HG03439 (cell line): ENCODE data around the gene NEK7.
"Not testable (repeated sequence)": the region's sequence is repeated elsewhere in the genome, so short reads cannot be mapped to it uniquely, and the experiment has no call there.

Experiments used
- ATAC-seq: cut with Tn5 transposase; IDR thresholded peaks from one replicate; pipeline ENCODE4 v1.9.1; 2021; ENCODE audit warnings: mild to moderate bottlenecking, moderate library complexity; ENCODE audit not compliant: unreplicated experiment

Gene NEK7

DNA sequence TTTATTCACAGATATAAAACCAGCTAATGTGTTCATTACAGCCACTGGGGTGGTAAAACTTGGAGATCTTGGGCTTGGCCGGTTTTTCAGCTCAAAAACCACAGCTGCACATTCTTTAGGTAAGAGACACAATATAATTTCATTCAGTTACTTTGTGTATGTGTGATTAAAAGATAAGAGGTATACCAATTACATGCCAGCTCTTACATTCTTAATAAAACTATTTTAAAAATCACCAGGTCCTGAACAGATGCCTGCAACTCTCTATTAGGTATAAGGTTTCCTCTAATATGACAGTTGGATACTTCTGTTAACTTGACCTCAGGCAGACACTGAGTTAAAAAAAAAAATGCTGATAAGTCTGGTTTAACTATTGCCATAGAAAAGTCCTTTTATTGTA is 122.1 kb downstream of the NEK7 start:
- no peak for ATAC-seq

DNA sequence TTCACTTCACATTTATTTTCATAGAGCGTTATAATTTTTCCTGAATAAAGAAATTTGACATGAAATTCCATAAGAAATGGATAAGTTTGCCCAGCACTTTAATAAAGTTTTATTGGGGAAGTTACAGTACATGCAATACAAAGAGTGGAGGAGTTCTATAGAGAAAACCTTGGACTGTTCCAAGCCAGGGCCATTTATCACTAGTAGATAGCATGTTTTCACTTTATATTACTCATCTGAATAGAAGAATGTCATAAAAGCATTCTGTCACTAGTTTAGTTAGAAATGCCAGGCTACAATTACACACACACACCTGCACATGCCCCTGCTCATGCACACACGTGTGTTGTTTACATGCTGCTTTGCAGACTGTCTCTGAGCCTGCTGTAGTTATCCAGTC is 123.3 kb downstream of the NEK7 start:
- no peak for ATAC-seq

DNA sequence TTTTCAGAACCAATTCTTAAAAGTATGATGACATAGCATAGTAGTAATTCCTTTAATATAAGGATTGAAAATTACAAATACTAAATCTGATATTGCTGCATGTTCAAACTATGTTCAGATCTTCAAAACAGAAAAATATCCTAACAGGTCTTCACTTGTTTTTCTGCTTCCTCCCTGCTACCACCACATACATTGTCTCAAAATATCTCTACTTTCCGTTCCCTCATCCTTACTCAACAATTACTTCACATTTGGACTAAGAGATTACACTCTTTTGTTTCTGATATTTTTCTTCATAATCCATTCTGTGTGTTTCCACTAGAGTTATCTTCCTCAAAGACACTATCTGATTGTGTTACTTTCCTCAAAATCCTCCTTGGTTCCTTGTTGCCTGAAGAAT is 125.1 kb downstream of the NEK7 start:
- ATAC-seq, result no peak

DNA sequence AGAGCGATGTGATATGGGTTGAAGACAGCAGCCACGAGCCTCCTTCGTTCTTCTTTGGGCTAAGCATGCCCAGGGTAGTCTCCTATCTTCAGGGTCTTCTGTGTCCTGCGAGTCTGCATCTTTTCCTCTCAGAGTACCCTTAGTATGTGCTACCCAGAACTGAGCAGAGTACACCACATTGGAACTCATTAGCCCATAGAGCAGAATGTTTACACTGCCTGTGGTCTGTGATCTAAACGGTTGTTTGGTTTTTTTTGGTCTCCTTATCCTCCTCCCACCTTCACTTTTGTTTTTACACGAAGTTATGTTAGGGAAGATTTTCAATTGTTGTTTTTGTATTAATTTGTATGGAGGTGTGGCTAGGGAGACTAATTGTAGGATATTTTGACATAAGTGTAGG is 126.4 kb downstream of the NEK7 start:
- ATAC-seq, result no peak

DNA sequence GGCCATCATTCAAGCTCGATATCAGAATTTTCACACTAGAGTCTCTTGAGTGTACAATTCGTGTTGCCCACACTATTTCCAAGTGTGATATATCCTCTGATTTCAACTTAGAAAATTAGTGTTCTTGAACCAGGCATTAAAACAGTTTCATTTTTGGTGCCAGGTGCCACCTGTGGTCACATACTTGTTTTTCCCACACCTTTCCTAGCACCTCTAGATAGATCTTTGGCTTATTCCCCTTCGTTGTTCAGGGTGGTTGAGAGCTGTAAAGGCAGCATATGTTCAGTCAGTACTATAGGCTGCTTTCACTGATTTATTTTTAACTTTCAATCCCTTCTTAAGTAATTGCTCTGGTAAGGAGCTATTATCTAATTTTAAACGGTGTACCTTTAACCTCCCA is 131.1 kb downstream of the NEK7 start:
- ATAC-seq, result no peak

DNA sequence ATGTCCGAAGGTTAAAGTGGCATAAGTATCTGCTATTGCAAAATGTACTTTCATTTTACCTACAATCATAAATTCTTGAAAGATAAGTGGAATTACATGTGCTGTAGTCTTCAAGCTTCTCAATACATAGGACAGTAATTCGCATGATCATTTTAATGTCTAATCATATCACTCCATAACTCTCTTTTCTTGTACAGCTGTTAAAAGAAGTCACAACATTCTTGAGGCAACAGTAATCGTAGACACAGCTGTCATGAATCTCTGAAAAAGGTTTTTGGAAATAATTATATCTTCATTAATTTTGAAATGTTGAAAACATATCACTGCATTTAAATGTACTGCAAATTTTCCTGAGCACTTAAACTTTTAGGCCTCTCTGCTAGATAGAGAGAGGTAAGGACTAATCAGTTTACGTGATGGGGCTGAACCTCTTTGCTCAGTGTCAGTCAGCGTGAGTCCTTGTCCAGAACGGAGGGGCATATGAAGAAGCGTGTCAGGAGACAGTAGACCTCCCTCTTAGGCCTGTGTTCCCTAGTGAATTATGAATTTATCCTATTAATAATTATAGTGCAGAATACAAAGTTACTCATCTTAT is 133.4 kb downstream of the NEK7 start:
- no peak for ATAC-seq

DNA sequence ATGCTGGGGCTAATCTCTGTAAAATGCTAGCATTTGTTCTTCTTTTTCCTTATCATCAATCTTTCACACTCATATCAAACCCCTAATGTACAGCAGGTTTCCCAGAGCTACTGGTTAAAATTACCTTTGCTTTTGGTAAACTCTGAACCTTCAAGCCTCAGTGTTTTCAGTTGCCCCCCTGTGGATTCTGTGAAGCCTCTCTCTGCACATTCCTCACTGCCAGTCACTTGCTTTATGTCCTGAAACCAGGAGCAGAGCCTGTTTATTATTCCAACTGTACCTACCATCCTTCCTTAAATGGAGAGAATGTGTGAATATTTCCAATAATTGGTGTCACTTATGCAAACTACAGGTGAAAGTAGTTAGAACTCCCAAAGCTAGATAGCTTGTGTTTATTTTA is 134.2 kb downstream of the NEK7 start:
- ATAC-seq, result no peak

DNA sequence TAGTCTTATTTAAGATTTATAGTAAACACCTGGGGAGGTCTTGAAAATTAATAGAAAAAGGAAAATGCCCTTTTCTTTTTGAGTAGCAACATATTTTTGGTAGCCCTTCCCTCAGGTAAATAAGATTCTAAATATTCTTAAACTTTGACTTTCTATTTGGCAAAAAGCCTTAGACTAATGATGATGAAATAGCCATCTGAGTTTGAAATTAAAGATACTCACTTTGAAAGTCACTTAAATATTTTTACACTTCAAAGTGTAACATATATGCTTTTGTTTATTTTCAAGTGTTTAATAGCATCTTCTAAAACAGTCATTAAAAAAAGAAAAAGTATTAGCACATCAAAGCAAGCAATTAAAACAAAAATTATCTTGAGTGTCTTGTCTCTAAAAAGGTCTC is 135.1 kb downstream of the NEK7 start:
- ATAC-seq, result no peak

DNA sequence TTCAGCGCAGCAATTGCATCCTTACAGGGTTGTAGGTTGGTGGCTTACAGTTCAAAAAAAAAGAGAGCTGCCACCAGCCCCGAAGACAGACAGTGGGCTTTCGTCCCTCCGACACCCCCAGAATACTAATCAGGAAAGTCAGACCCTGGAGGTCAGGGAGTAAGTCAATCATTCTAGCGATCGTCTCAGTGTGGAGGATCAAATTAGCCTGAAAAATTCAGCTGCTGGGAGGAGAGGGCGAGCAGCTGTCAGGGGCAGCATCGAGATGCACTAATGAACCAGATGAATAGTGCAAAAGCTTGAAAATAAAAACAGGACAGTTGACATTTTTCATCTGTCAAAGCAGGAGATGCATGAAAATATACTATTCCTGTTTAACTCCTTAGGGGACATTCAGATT is 138.4 kb downstream of the NEK7 start:
- no peak for ATAC-seq

DNA sequence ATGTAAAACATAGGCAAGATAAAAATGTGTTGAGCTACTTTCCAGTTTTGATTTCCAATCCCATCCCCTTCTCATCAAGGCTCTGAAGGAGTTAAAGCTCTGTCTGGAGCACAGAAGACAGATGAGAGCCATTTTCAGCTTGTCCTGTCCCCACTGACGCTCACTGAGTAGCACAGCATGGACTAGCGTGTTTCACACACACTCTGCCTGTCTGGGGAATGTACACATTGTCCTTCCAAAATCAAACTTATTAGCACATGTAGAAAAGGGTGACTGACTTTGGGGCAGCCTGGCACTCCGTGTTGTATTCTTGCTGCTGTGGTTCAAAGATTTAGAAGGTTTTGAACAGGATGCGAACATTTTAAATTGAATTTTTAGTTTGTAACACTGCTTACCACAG is 139.2 kb downstream of the NEK7 start:
- no peak for ATAC-seq

DNA sequence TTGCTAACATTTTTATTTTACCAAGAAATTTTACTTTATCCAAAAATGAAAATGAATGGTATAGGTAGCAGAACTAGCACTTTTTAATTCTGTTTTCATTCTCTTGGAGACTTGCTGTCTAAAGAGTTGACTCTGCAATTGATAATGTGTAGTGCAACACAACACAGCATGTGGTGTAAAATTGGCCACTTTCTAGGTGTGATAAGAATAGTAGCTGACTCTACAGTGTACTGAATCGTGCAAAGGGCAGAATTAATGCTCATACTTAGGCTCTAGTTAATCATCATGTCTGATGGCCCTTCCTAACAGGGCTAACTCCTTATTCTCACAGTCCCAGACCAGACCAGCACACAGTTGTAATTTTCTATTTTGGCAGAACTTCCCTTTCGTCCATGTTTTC is 140.5 kb downstream of the NEK7 start:
- no peak for ATAC-seq

DNA sequence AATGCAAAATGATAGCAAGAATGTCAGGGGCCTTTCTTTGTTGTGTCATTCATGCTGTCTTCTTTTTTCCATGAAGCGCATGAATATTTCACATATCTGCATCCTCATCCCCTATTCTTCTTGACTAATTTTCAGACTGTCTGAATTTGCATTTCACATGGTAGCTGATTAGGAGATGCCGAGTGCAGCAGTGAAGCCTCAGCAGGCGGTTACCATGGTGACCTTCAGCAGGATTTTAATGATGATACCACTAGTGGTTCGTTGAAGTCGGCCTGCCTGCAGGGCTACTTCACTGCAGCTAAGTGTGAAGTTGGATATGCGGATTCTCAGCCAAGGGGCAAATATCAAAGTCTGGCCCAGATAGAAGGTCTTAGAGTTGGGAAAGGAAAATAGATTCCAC is 141.8 kb downstream of the NEK7 start:
- ATAC-seq, result no peak

DNA sequence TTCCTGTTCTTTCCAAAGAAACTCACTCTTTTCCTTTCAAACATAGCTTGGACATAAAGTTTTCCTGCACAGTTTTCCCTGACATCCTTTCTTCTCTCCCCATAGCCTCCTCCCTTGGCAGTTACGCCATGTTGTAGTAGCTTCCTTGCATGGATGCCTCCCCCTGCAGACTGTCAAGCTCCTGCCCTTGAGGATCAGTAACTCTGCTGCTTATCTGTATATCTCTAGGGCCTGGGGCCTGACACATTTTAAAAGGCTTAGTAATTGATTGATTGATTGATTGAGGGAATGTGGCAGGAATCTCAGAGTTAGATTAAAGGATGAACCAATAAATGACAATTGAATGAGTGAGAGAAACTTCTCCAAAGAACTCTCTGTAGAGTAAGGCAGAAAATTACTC is 143.7 kb downstream of the NEK7 start:
- ATAC-seq, result no peak

DNA sequence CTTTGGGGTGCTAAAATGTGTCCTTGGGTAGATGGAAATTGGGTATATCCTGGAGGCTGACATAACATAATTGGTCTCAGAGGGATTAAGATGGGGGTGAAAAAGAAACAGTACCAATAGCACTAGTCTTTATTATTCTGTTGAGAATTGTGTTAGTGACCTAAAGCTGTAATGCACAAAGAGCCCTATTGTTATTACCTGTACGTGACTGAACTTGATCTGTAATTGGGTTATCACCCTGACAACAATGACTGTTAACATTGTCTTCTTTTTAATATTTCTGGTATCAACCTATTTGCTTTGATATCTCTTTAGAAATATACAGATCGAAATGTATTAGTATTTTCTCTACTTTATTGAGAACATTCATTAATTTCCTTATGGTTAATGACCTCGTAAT is 147.6 kb downstream of the NEK7 start:
- no peak for ATAC-seq

DNA sequence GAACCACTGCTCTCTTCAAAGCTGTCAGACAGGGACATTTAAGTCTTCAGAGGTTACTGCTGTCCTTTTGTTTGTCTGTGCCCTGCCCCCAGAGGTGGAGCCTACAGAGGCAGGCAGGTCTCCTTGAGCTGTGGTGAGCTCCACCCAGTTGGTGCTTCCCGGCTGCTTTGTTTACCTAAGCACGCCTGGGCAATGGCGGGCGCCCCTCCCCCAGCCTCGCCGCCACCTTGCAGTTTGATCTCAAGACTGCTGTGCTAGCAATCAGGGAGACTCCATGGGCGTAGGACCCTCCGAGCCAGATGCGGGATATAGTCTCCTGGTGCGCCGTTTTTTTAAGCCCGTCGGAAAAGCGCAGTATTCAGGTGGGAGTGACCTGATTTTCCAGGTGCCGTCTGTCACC is 158.0 kb downstream of the NEK7 start:
- not testable (repeated sequence) for ATAC-seq

DNA sequence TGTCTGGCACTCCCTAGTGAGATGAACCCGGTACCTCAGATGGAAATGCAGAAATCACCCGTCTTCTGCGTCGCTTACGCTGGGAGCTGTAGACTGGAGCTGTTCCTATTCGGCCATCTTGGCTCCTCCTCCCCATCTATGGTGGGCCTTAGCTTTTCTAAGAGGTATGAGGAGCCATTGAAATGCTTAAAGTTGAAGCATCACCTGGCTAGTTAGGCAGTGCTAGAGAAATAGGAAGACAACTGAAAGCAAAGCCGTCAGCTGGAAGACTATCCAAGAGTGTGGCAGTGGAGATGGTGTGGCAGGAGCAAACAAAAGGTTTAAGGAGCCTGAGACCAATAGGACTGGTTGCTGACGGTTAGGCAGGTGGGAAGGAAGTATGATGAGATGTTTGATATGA is 158.5 kb downstream of the NEK7 start:
- ATAC-seq, result not testable (repeated sequence)

DNA sequence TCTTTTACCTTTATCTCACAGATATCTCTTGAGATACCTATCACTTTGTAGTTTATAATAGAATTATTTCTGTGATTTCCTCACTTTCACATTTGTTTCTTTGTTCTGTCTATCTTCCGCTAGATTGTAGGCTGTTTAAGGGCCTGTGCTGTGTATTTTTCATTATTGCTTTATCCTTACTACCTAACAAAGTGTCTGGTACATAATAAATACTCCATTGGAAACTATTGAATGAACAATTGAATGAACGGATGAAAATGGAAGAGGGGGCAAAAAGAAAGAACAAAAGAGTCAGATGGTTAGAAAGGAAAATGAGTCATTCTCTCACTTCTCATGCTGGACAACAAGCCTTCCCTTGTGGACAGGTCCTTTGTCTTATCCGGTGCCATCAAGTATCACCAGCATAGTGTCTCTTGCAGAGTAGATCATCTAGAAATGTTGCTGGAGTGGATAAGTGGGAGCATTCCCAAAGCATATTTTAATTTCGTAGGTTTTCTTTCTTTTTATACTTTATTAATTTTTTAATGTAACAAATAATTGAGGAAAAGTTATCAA is 159.8 kb downstream of the NEK7 start:
- no peak for ATAC-seq

DNA sequence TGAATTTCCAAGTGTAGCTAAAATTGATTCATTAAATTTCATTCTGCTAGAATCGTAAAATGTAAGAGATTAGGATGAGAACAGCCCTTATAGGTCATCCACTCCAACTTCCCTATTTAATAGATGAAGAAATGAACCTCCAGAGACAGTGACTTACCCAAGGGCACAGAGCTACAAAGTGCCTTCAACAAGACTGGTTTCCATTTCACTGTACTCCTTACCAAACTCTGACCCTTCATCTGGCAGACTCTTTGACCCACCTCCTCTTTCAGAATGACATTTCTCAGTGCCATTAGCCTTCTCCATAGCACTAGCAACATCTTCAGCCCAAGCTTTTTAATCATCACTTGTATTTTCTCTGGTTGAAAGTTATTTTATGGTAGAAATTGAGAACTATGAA is 161.3 kb downstream of the NEK7 start:
- ATAC-seq, result peak; percentile 70

DNA sequence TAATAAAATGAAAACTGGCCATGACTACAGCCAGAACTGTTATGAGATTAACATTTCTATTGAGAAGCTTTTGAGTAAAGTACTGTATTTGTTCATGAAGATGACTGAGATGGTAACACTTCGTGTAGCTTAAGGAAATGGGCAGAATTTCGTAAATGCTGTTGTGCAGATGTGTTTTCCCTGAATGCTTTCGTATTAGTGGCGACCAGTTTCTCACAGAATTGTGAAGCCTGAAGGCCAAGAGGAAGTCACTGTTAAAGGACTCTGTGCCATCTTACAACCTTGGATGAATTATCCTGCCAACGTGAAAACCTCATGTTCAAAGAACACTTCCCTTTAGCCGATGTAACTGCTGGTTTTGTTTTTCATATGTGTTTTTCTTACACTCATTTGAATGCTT is 164.0 kb downstream of the NEK7 start:
- no peak for ATAC-seq

DNA sequence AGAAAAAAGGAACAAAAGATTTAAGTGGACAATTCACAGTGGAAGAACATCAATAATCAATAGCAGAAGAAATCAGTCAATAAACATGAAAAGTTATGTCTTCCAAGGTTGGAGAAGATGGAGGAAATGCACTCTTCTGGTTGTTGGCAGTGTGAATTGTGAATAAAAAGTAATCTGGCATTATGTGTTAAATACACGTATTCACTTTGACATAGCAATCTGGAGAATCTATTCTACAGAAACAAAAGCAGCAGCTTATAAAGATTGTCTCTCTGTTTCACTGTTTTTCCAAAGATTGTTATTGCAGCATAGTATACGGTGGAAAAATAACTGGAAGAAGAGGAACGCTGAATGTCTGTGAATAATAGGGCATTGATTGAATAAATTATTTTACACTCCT is 169.4 kb downstream of the NEK7 start:
- ATAC-seq, result no peak

DNA sequence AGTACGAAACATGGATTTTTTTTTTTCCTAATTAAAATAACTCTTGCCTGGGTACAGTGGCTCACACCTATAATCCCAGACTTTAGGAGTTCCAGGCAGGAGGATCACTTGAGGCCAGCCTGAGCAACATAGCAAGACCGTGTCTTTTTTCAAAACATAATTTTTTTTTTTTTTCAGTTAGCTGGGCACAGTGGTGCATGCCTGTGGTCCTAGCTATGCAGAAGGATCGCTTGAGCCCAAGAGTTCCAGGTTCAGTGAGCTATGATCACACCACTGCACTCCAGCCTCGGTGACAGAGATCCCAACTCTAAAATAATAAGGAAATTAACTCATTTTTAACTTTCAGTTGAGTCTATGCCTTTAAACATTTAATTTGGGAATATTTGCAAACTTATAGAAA is 170.1 kb downstream of the NEK7 start:
- no peak for ATAC-seq

DNA sequence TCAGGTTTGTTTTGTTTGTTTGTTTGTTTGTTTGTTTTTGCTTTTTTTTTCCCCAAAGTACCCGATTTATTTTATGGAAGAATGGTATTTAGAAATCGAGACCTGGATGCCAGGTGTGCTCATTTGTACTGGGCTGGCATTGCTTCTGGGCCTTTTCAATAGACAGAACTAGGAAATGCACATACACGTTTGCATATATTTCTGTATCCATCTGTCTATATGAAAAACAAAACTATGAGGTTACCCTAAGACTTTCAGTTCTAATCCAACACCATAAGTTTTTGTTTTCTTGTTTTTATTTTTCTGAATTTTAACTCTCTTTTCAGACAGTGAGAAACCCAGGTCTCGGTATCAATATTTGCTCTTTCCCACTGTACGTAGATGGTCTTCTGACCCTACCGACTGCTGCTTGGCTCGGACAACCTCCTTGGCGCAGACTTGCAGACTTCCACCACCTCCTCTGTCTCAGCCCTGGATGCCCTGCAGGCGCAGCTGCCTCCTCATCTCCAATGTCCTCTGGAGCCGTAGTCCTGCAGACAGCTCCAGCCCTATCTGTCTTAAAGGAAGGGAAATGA is 171.7 kb downstream of the NEK7 start:
- ATAC-seq, result no peak

DNA sequence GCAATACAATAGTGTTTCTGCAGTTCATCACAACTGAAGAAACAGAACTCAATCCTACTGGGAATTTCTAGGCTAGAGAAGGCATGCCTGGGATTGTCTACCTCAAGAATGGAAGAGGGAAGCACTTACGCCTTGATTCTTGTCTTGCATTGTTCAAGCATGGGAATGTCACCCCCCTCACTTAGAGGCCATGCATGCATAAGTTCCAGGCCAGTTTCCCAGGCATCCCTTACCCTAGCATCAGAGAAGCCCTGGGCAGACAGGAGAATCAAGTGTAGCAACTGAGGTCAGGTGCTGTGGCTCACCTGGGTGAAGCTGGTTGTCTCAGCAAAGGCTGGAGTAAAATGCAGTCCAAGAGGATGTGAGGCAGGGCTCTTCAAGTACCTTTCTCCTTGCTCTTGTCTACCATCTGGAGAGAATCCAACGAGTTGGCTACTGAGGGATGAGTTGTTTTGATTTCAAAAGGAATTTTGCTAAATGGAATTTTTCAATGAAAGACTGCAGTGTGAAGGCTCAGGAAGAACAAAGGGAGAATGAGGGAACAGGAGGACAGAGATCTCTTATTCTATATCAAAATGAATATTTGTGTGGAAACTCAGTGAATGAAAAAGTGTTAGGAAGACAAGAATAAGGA is 174.3 kb downstream of the NEK7 start:
- no peak for ATAC-seq
